Activated naive CD4-positive, alpha-beta T cell treated with anti-CD3 and anti-CD28 coated beads, Interleukin-2, amount 50 U/mL, for 24 hours (primary cell): ENCODE results near the gene SLPI.

Source experiments
- H3K27ac Mint-ChIP-seq: one replicate; pipeline ENCODE4 v1.8.0; 2021; ENCODE audit warnings: mild to moderate bottlenecking, mixed read lengths
- H3K27me3 Mint-ChIP-seq: one replicate; pipeline ENCODE4 v1.8.0; 2021; ENCODE audit warnings: mixed read lengths
- H3K36me3 Mint-ChIP-seq: one replicate; pipeline ENCODE4 v1.8.0; 2021; ENCODE audit warnings: mixed read lengths
- H3K4me1 Mint-ChIP-seq: one replicate; pipeline ENCODE4 v1.8.0; 2021; ENCODE audit warnings: mixed read lengths
- H3K4me3 Mint-ChIP-seq: one replicate; pipeline ENCODE4 v1.8.0; 2021; ENCODE audit warnings: mild to moderate bottlenecking, mixed read lengths
- H3K9me3 Mint-ChIP-seq: one replicate; pipeline ENCODE4 v1.8.0; 2021; ENCODE audit warnings: mixed read lengths

SLPI gene

GRCh38 chr20:45209924-45210323 lies 44.4 kb downstream of the SLPI start:
- Mint-ChIP-seq H3K9me3 (no peaks in the 10 kb centered on the region), H3K27me3 (peaks cover 26% of the 10 kb centered on the region), H3K4me3 (no peak overlapping the region), H3K27ac (no peak overlapping the region), H3K36me3 (no peaks in the 10 kb centered on the region), H3K4me1 (no peaks in the 10 kb centered on the region)

GRCh38 chr20:45206725-45207124 lies 47.6 kb downstream of the SLPI start, which contains the start of gene SEMG1:
TSS of gene SEMG1 (plus strand) at chr20:45207033. CDS start at chr20:45207054, 21 bp downstream.
- Mint-ChIP-seq H3K4me3 (no peak within 1 kb of the TSS), H3K27ac (no peak within 1 kb of the TSS), H3K9me3 (peaks cover 13% of the 10 kb centered on the region), H3K4me1 (no peaks in the 10 kb centered on the region), H3K27me3 (peaks cover 23% of the 10 kb centered on the region), H3K36me3 (no peaks in the 10 kb centered on the region)
